ENCODE measurements around the gene HNF1A.

- TF ChIP-seq CTCF (optimal IDR thresholded peaks at IDR 0.05 in 1 of 3, IDR thresholded peaks at IDR 0.05 in 1 of 3, conservative IDR thresholded peaks at IDR 0.05 in 1 of 3; ENCODE audit: extremely low read depth in 1 of 3, insufficient read depth in 2 of 3, low read length in 3 of 3) (no peak), EZH2 (IDR thresholded peaks at IDR 0.05; ENCODE audit: low read length) (no peak)
These were observed 42.1 kb upstream of the HNF1A start for GRCh38 chr12:120936197-120936596.
